Loucy (cell line): Measurements from ENCODE around the gene ELMOD1.

Experiments
- H2AFZ ChIP-seq: fragments of 200-600 bp; sonication (generic); 2 replicates; pipeline ENCODE4 v1.6.0; 2016; ENCODE audit warnings: antibody characterized with exemption, mild to moderate bottlenecking, low read length, moderate library complexity
- H3F3A ChIP-seq: fragments of 200-600 bp; 2 replicates; pipeline ENCODE4 v1.6.0; 2016; ENCODE audit warnings: antibody characterized with exemption, low read depth, mild to moderate bottlenecking
- H3K27me3 ChIP-seq: fragments of 200-600 bp; sonication (generic); 2 replicates; pipeline ENCODE4 v1.6.1; 2014; ENCODE audit warnings: low read length, mild to moderate bottlenecking; ENCODE audit not compliant: insufficient read depth, poor library complexity, severe bottlenecking
- H3K36me3 ChIP-seq: fragments of 200-600 bp; sonication (generic); 2 replicates; pipeline ENCODE4 v1.6.1; 2016; ENCODE audit warnings: low read length; ENCODE audit not compliant: insufficient read depth
- H3K4me1 ChIP-seq: fragments of 200-600 bp; sonication (generic); 2 replicates; pipeline ENCODE4 v1.5.1; 2014; ENCODE audit warnings: low read length, mild to moderate bottlenecking; ENCODE audit not compliant: insufficient read depth, poor library complexity, severe bottlenecking
- H3K4me2 ChIP-seq: fragments of 200-600 bp; sonication (generic); 2 replicates; pipeline ENCODE4 v1.6.0; 2014; ENCODE audit warnings: antibody characterized with exemption, low read length, low read depth, mild to moderate bottlenecking; ENCODE audit not compliant: poor library complexity, severe bottlenecking
- H3K4me3 ChIP-seq: fragments of 200-600 bp; sonication (generic); 2 replicates; pipeline ENCODE4 v1.5.1; 2014; ENCODE audit warnings: low read length, mild to moderate bottlenecking, mixed read lengths; ENCODE audit not compliant: poor library complexity, severe bottlenecking
- H3K79me2 ChIP-seq: fragments of 200-600 bp; sonication (generic); 2 replicates; pipeline ENCODE4 v1.6.1; 2014; ENCODE audit warnings: low read length; ENCODE audit not compliant: insufficient read depth
- H3K9ac ChIP-seq: fragments of 200-600 bp; sonication (generic); 2 replicates; pipeline ENCODE4 v1.6.0; 2014; ENCODE audit warnings: mild to moderate bottlenecking, low read depth, low read length, moderate library complexity; ENCODE audit not compliant: poor library complexity, severe bottlenecking
- H3K9me2 ChIP-seq: fragments of 200-600 bp; sonication (generic); replicated peaks from 2 replicates; pipeline ENCODE4 v1.6.1; 2016; ENCODE audit warnings: low read depth, low read length, mixed read lengths
- H3K9me3 ChIP-seq: fragments of 200-600 bp; sonication (generic); 2 replicates; pipeline ENCODE4 v1.6.1; 2014; ENCODE audit warnings: mild to moderate bottlenecking, antibody characterized with exemption, low read length, low read depth; ENCODE audit not compliant: insufficient read depth
- H4K20me1 ChIP-seq: fragments of 200-600 bp; sonication (generic); 2 replicates; pipeline ENCODE4 v1.6.0; 2014; ENCODE audit warnings: antibody characterized with exemption, low read length, mild to moderate bottlenecking; ENCODE audit not compliant: insufficient read depth, poor library complexity, severe bottlenecking
- EZH2phosphoT487 ChIP-seq: fragments of 200-600 bp; IDR thresholded peaks from 2 replicates; pipeline ENCODE4 v1.6.1; 2018; ENCODE audit warnings: antibody characterized with exemption, mild to moderate bottlenecking, moderate library complexity, borderline replicate concordance
- TF ChIP-seq, protein P1 (sequence below): fragments of 200-600 bp; sonication (generic); conservative IDR thresholded peaks from 2 replicates; pipeline ENCODE4 v1.5.1; 2014; ENCODE audit warnings: mild to moderate bottlenecking, antibody characterized with exemption, low read length

Gene ELMOD1

DNA sequence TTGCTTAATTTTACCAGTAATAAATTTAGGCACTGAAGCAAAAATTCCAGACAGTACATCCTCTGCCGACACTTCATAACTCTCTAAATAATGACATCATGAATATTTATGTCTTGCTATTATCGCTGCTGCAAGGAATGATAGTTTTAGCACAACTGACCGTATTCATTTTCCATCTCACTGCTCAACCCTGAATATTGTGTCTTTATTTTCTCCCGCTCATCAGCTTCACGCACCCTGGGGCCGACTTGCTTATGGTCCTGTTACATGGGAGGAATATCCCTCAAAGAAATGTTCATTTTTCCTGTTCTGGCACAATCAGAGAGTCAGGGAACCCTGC is 87.7 kb downstream of the ELMOD1 start:
- no peaks in the 10 kb centered on the region for H3K9me2 ChIP-seq
- no peaks in the 10 kb centered on the region for H3K4me1 ChIP-seq
- H3K9me3 ChIP-seq, result no peaks in the 10 kb centered on the region
- H3F3A ChIP-seq, result no peaks in the 10 kb centered on the region
- H3K4me3 ChIP-seq, result no peak overlapping the region
- no peaks in the 10 kb centered on the region for H3K27me3 ChIP-seq
- no peaks in the 10 kb centered on the region for H3K79me2 ChIP-seq
- no peak overlapping the region for H2AFZ ChIP-seq
- no peaks in the 10 kb centered on the region for H3K36me3 ChIP-seq
- TF ChIP-seq, protein P1, sequence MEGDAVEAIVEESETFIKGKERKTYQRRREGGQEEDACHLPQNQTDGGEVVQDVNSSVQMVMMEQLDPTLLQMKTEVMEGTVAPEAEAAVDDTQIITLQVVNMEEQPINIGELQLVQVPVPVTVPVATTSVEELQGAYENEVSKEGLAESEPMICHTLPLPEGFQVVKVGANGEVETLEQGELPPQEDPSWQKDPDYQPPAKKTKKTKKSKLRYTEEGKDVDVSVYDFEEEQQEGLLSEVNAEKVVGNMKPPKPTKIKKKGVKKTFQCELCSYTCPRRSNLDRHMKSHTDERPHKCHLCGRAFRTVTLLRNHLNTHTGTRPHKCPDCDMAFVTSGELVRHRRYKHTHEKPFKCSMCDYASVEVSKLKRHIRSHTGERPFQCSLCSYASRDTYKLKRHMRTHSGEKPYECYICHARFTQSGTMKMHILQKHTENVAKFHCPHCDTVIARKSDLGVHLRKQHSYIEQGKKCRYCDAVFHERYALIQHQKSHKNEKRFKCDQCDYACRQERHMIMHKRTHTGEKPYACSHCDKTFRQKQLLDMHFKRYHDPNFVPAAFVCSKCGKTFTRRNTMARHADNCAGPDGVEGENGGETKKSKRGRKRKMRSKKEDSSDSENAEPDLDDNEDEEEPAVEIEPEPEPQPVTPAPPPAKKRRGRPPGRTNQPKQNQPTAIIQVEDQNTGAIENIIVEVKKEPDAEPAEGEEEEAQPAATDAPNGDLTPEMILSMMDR, result no peak
- no peaks in the 10 kb centered on the region for H4K20me1 ChIP-seq
- H3K9ac ChIP-seq, result no peak overlapping the region
- no peak overlapping the region for H3K4me2 ChIP-seq

DNA sequence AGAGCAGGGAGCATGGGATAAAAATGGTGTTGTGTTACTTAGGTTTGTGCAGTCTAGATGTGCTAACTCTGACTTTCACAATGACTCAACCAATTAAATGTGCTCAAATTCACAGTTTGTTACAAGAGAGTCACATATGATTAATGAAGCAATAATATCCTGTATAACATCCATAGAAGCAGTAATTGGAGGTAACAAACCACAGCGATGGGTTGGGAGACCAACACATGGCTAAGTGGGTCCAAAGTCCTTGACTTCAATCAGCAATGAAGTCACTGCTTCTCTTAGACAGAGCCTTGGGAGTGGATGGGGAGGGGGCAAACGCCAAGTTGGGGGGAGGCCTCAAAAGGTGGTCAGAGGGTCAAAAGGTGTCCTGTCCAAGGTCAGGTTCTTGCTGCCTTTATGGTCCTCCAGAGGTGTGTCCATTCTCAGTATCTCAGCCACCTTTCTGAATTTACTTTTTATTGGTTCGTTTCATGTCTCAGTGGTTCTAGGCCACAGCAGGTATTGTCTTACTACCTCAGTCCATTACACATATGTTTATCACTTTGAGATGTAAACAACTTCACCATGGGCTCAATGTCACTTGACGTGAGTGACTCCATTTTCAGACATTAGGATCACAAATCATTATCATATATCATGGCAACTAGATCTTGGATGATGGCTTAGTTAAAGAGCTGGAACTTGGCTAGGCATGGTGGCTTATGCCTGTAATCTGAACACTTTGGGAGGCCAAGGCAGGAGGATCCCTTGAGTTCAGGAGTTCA is 88.5 kb downstream of the ELMOD1 start:
- Histone ChIP-seq H3K36me3 (no peaks in the 10 kb centered on the region), H3K4me2 (no peak overlapping the region), H2AFZ (no peak overlapping the region), H3K4me3 (no peak overlapping the region), H3K4me1 (no peaks in the 10 kb centered on the region), H3K9me3 (no peaks in the 10 kb centered on the region), H4K20me1 (no peaks in the 10 kb centered on the region), H3K9me2 (no peaks in the 10 kb centered on the region), H3K79me2 (no peaks in the 10 kb centered on the region), H3F3A (no peaks in the 10 kb centered on the region), H3K27me3 (no peaks in the 10 kb centered on the region), H3K9ac (no peak overlapping the region)
- TF ChIP-seq, protein P1, result no peak
- no peak for TF ChIP-seq EZH2phosphoT487

DNA sequence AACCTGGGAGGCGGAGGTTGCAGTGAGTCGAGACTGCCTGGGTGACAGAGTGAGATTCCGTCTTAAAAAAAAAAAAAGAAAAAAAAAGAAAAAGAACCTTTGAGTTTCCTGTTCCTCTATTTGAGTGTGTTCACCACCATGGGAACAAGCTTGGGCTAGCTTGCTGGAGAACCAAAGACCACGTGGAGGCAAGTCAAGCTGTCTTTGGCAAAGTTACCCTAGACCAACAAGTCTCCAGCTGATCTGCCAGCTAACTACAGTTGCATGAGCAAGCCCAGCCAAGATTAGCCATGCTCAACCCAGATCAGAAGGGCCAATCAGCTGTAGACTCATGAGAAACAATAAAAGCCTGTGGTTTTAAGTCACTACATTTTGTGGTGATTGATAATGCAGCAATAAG is 91.2 kb downstream of the ELMOD1 start:
- no peaks in the 10 kb centered on the region for H3K79me2 ChIP-seq
- no peaks in the 10 kb centered on the region for H3K9me2 ChIP-seq
- H3K27me3 ChIP-seq, result no peaks in the 10 kb centered on the region
- H3K36me3 ChIP-seq, result no peaks in the 10 kb centered on the region
- H2AFZ ChIP-seq, result no peak overlapping the region
- H4K20me1 ChIP-seq, result no peaks in the 10 kb centered on the region
- H3K9ac ChIP-seq, result no peak overlapping the region
- no peak overlapping the region for H3K4me2 ChIP-seq
- no peaks in the 10 kb centered on the region for H3F3A ChIP-seq
- H3K9me3 ChIP-seq, result no peaks in the 10 kb centered on the region
- no peak for TF ChIP-seq EZH2phosphoT487
- TF ChIP-seq, protein P1, result no peak
- H3K4me1 ChIP-seq, result no peaks in the 10 kb centered on the region
- no peak overlapping the region for H3K4me3 ChIP-seq
